HEK293T (cell line): ENCODE measurements around the gene MAIP1.

ENCODE experiments used
- ARNT ChIP-seq: fragments of 450-650 bp; IDR thresholded peaks from 2 replicates; pipeline ENCODE4 v1.6.1; 2017; ENCODE audit warnings: mild to moderate bottlenecking
- BHLHE40 ChIP-seq: fragments of 450-650 bp; IDR thresholded peaks from 2 replicates; pipeline ENCODE4 v1.6.1; 2016; ENCODE audit warnings: mild to moderate bottlenecking, moderate library complexity, borderline replicate concordance
- FOXA1 ChIP-seq: fragments of 450-650 bp; IDR thresholded peaks from 2 replicates; pipeline ENCODE4 v1.6.1; 2016; ENCODE audit warnings: mild to moderate bottlenecking
- SP1 ChIP-seq: fragments of 450-650 bp; IDR thresholded peaks from 2 replicates; pipeline ENCODE4 v1.6.1; 2017
- SUZ12 ChIP-seq: fragments of 450-650 bp; IDR thresholded peaks from 2 replicates; pipeline ENCODE4 v1.6.1; 2016; ENCODE audit warnings: mild to moderate bottlenecking
- ZNF384 ChIP-seq: fragments of 450-650 bp; IDR thresholded peaks from 2 replicates; pipeline ENCODE4 v1.6.1; 2016

GRCh38 chr2:199951023-199951422 is 4.4 kb upstream of the MAIP1 start:
- no peak for TF ChIP-seq FOXA1
- TF ChIP-seq SP1, result no peak
- TF ChIP-seq BHLHE40, result no peak
- no peak for TF ChIP-seq ARNT
- TF ChIP-seq SUZ12, result no peak
- no peak for TF ChIP-seq ZNF384
